ENCODE measurements around the gene ZBTB16.

Gene ZBTB16

GRCh38 chr11:114194702-114195101, 135.2 kb downstream of the ZBTB16 start:
- Histone ChIP-seq H3K79me2 (ENCODE audit: insufficient read depth, low read length) (no peaks in the 10 kb centered on the region), H3K36me3 (ENCODE audit: insufficient read depth, low read length) (no peaks in the 10 kb centered on the region), H4K20me1 (ENCODE audit: insufficient read depth, low read length) (no peaks in the 10 kb centered on the region), H3K27ac (ENCODE audit: low read length) (no peak overlapping the region), H3K4me2 (ENCODE audit: insufficient read depth, low read length) (no peak overlapping the region), H2AFZ (ENCODE audit: low read depth, low read length) (no peak overlapping the region), H3K27me3 (ENCODE audit: insufficient read depth, low read length, poor library complexity) (no peaks in the 10 kb centered on the region), H3K9ac (ENCODE audit: low read depth, low read length) (no peak overlapping the region), H3K4me3 (ENCODE audit: low read depth in 1 of 2, low read length in 2 of 2) (no peak overlapping the region), H3K4me1 (ENCODE audit: insufficient read depth, low read length) (no peaks in the 10 kb centered on the region), H3K9me3 (ENCODE audit: insufficient read depth, low read length, severe bottlenecking) (peaks cover 3% of the 10 kb centered on the region)
- no peak for ATAC-seq (ENCODE audit: insufficient read depth, low read depth)
- no peak for TF ChIP-seq EZH2 (IDR thresholded peaks at IDR 0.05; ENCODE audit: borderline replicate concordance, low read depth, low read length, severe bottlenecking)
- no peak for TF ChIP-seq CTCF (IDR thresholded peaks at IDR 0.05; ENCODE audit: borderline replicate concordance, extremely low read depth, low read length, poor library complexity, severe bottlenecking)
- DNase-seq: no peak

DNA sequence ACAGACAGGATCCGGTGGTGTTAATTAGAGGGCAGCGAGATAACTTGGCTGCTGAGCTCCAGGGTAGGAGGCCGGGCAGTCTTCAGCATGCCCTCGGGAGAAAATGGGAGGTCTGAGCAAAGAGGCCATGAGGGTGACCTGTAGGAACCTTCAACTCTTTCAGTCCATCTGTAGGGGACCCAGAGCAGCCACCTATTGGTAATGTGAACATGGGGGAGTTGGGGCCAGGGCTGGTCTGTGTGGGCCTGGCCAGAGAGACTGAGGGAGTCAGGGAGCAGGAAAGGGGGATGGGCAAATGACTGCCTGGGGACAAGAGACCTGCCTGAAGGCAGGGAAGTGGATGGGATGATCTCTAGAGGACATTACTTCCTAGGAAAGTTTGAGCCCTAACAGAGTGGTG, 135.6 kb downstream of the ZBTB16 start:
- H4K20me1 ChIP-seq (ENCODE audit: insufficient read depth, low read length): no peaks in the 10 kb centered on the region
- no peak overlapping the region for H3K4me3 ChIP-seq (ENCODE audit: low read depth in 1 of 2, low read length in 2 of 2)
- H2AFZ ChIP-seq (ENCODE audit: low read depth, low read length): no peak overlapping the region
- H3K79me2 ChIP-seq (ENCODE audit: insufficient read depth, low read length): no peaks in the 10 kb centered on the region
- no peak for TF ChIP-seq CTCF (IDR thresholded peaks at IDR 0.05; ENCODE audit: borderline replicate concordance, extremely low read depth, low read length, poor library complexity, severe bottlenecking)
- no peak for TF ChIP-seq EZH2 (IDR thresholded peaks at IDR 0.05; ENCODE audit: borderline replicate concordance, low read depth, low read length, severe bottlenecking)
- ATAC-seq (ENCODE audit: insufficient read depth, low read depth): no peak
- peaks cover 3% of the 10 kb centered on the region for H3K9me3 ChIP-seq (ENCODE audit: insufficient read depth, low read length, severe bottlenecking)
- DNase-seq: no peak
- no peak overlapping the region for H3K4me2 ChIP-seq (ENCODE audit: insufficient read depth, low read length)
- no peaks in the 10 kb centered on the region for H3K27me3 ChIP-seq (ENCODE audit: insufficient read depth, low read length, poor library complexity)
- H3K27ac ChIP-seq (ENCODE audit: low read length): no peak overlapping the region
- H3K4me1 ChIP-seq (ENCODE audit: insufficient read depth, low read length): no peaks in the 10 kb centered on the region
- no peaks in the 10 kb centered on the region for H3K36me3 ChIP-seq (ENCODE audit: insufficient read depth, low read length)
- H3K9ac ChIP-seq (ENCODE audit: low read depth, low read length): no peak overlapping the region

GRCh38 chr11:114195981-114196731, 136.6 kb downstream of the ZBTB16 start:
- Histone ChIP-seq H3K36me3 (ENCODE audit: insufficient read depth, low read length) (no peaks in the 10 kb centered on the region), H3K4me3 (ENCODE audit: low read depth in 1 of 2, low read length in 2 of 2) (no peak overlapping the region), H3K9me3 (ENCODE audit: insufficient read depth, low read length, severe bottlenecking) (no peaks in the 10 kb centered on the region), H3K79me2 (ENCODE audit: insufficient read depth, low read length) (no peaks in the 10 kb centered on the region), H3K27ac (ENCODE audit: low read length) (no peak overlapping the region), H4K20me1 (ENCODE audit: insufficient read depth, low read length) (no peaks in the 10 kb centered on the region), H3K9ac (ENCODE audit: low read depth, low read length) (no peak overlapping the region), H3K4me1 (ENCODE audit: insufficient read depth, low read length) (no peaks in the 10 kb centered on the region), H2AFZ (ENCODE audit: low read depth, low read length) (no peak overlapping the region), H3K4me2 (ENCODE audit: insufficient read depth, low read length) (no peak overlapping the region), H3K27me3 (ENCODE audit: insufficient read depth, low read length, poor library complexity) (no peaks in the 10 kb centered on the region)
- DNase-seq: no peak
- ATAC-seq (ENCODE audit: insufficient read depth, low read depth): no peak
- TF ChIP-seq EZH2 (IDR thresholded peaks at IDR 0.05; ENCODE audit: borderline replicate concordance, low read depth, low read length, severe bottlenecking) (no peak), CTCF (IDR thresholded peaks at IDR 0.05; ENCODE audit: borderline replicate concordance, extremely low read depth, low read length, poor library complexity, severe bottlenecking) (peak; percentile 21)

Measured in DND-41 (cell line).